ENCODE measurements around the gene TRAF3IP1.
"Not testable (repeated sequence)": the region's sequence is repeated elsewhere in the genome, so short reads cannot be mapped to it uniquely, and the experiment has no call there.

Gene TRAF3IP1

DNA sequence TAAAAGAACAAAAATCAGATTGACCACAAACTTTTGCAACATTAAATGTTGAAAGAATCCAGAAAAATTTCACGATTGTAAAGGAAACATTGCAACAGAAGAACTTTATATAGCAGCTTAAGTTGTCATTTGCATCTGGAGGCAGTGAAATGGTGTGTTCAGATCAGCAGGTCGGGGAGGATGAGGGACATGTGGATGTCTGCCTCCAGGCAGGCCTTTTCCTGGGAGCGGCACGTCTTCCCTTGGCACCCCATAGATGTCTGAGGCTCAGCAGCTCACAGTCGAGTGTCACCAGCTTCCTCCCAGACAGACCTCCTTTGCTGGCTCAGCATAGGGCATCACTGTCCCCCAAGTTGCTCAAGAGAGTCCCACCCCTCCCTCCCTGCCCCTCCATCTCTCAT lies 62.1 kb downstream of the TRAF3IP1 start:
- DNase-seq, result no peak

DNA sequence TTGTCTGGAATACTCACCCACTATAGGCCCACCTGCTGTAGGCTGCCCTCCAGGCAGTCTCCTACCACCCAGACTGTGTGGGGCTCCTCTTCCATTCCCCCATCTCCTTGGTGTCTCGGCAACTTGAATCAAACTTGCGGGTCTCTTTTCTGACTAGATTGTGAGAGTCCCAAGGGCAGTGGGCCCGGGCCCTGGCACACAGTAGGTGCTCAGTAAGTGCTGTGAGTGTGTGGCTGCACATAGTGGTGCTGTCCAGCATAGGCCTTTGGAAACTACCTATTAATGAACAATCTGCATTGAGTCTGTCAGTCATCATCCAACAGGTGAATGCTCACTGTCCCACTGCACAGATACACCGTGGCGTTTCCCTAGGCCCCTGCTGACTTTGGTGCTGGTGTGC lies 62.8 kb downstream of the TRAF3IP1 start:
- no peak for DNase-seq

DNA sequence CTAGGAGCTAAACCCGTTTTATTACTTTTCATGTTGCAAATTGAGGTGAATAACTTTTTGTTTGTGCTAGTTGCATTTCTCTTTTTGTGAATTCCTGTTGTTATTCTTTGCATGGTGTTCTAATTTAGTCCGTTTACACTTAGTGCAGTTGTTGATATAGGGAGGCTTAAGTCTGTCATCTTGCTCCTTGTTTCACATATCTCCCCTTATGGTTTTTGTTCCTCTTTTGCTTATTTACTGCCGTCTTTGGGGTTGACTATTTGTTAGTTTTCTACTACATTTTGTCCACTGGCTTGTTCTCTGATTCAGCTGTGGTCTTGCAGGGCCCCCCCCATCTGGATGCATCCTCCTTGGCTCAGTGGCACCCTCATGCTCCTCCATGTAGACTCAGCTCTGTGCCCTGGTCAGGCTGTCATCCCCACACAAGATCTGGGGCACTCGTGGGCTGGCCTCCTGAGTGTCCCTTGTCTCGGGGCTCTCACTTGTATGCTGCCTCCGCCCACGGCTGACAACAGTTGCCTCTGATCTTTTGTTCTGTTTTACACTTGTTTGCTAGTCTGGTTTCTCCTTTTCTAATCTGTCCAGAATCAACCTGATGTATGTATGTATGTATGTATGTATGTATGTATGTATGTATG lies 63.5 kb downstream of the TRAF3IP1 start:
- no peak for DNase-seq

DNA sequence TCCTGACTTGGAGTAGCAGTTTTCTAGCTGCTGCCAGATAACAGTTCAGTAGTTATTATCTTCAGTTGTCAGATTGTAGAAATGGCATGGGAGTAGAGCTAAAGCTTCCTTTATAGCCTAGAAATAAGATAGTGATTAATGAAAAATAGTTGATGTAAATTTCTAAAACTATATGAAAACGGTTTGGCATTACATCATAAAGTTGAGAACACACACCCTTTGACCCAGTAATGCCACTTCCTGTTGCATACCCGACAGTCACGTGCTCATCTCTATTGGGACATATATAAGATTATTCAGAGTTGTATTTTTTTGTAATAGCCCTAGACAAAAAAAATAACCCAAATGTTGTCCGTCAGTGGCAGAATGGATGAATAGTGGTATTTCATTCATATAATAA lies 67.0 kb downstream of the TRAF3IP1 start:
- DNase-seq, result no peak

DNA sequence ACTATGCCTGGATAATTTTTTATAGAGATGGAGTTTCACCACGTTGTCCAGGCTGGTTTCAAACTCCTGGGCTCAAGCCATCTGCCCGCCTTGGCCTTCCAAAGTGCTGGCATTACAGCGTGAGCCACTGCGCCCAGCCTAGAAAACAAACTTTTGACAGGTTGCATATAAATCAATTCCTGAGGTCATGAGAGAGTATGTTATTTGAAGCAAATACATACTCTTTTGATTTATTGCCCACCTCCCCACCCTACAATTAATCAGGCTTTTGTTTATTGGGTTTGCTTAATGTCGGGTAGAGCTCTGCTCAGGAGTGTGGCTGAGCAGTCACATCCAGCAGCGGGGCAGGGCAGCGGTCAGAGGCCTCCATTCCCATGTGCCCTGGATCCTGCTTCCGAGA lies 68.5 kb downstream of the TRAF3IP1 start:
- no peak for DNase-seq

DNA sequence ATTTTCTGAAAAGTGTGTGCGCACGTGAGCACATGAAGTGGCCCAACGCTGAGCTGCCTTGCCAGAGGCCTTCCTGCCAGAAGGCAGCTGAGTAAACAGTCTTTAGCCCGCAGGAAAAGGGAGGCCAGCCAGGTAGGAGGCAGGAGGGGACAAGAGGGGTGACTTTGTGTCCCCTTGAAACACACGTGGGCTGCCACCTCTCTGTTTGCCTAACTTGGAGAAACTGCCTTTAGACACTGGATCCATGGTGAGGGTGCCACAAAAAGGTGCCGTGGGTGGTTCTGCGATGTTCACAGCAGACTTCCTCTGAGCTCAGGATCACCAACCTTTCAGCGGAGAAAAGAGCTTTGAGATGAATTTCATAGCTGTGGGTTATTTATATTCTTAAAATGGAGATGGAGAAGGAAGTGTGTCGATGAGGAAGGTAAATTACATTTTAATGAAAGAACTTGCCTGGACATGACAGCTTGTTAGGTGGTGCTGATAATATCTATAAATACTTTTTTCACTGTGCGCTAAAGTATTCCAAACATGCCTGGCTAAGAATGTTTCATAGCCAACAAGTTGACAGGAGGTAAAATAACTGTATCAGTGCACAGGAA lies 69.8 kb downstream of the TRAF3IP1 start:
- DNase-seq, result no peak

DNA sequence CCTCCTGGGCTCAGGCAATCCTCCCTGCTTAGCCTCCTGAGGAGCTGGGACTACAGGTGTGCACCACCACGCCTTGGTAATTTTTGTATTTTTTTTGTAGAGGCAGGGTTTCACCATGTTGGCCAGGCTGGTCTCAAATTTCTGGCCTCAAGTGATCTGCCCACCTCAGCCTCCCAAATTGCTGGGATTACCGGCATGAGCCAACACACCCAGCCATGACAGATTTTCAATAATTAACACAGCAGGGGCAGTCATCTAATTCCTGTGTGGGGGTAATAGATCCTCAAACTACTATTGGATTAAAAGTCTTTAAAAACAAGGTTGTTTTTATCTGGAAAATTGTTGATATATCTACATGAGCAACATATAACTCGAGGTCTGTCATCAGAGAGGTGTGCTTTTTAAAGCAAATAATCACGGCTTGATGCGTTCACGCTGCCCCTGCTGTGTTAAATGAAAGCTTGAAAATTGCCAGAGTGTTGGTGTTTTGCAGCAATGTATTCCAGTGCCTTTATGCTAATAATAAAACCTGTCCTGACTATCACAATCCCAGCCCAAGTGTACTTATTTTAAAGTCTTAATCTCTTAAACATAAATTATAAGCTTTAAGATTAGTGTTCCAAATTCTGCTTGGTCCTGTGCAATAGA lies 70.8 kb downstream of the TRAF3IP1 start:
- no peak for DNase-seq

DNA sequence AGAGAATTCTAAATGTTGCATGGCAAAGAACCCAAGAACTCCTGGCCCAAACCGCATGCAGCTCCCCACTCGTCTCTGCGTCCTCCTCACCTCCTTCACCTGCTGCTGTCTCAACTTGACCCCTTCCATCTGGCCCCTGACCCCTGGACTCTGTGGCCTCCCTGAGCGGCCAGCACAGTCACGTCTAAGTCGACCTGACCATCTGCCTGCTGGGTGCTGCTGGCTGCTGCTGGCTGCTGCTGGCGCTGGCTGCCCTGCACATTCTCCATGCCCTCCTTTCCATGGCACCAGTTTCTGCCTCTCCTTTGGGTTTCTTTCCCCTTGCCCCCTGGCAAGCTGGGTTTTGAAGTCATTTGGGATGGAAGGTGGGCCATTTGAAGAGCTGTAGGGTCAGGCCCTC lies 76.3 kb downstream of the TRAF3IP1 start:
- DNase-seq, result no peak

DNA sequence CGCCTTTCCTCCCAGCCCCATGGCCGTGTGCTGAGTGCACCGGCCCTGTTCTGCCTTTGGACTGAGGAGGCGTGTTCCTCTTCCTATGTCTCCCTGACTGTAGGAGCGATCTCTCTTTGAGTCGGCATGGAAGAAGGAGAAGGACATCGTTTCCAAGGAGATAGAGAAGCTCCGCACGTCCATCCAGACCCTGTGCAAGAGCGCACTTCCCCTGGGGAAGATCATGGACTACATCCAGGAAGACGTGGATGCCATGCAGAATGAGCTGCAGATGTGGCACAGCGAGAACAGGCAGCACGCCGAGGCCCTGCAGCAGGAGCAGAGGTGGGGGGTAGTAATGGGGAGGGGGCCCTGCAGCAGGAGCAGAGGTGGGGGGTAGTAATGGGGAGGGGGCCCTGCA lies 77.0 kb downstream of the TRAF3IP1 start:
- no peak for DNase-seq

DNA sequence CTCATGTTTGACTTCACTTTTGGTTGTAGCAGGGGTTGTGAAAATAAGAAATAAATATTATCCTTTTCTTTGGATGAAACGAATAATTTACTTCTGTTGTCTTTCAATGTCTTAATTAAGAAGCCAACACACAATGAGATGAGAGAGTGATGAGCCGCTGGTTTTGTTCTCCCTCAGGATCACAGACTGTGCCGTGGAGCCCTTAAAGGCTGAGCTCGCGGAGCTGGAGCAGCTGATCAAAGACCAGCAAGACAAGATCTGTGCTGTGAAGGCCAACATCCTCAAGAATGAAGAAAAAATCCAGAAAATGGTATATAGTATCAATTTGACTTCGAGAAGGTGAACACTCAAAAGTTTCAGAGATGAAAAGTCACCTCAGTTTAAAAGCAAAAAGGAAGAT lies 78.3 kb downstream of the TRAF3IP1 start:
- DNase-seq, result no peak

DNA sequence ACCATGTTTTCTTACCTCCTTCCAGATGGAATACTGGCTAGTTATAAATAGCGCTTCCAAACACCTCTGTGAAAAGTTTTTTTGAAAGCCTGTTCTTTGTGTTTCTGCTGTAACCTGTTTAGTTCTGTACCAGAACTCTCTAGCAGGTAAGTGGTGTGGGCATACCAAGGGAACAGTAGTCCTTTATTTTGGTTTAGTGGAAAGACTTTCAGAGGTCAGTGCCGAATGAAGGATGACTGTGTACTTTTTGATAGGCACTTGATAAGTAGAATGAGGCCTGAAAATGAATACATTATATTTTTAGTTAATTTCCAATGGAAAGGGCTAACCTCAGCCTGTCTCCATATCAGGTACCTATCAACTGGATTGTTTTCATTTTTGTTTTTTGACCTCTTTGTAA lies 78.8 kb downstream of the TRAF3IP1 start:
- no peak for DNase-seq

DNA sequence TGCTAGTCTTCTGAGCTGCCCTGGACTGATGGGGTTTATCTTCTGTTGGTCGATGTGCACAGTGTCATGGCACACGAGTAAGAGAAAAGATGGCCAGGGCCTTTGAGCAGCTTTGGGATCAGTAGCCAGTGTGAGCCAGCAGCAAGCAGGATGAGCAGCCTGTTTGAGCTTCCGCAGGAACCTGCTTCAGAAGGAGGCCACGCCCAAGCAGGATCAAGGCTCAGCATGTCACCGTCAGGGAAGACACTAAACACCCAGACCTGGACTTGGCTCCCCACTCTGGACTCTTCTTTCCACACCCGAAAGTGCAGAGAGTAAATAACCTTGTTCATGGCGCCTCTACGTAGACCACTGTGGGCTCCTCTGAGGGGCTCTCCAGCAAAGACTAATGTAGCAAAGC lies 81.2 kb downstream of the TRAF3IP1 start:
- no peak for DNase-seq

DNA sequence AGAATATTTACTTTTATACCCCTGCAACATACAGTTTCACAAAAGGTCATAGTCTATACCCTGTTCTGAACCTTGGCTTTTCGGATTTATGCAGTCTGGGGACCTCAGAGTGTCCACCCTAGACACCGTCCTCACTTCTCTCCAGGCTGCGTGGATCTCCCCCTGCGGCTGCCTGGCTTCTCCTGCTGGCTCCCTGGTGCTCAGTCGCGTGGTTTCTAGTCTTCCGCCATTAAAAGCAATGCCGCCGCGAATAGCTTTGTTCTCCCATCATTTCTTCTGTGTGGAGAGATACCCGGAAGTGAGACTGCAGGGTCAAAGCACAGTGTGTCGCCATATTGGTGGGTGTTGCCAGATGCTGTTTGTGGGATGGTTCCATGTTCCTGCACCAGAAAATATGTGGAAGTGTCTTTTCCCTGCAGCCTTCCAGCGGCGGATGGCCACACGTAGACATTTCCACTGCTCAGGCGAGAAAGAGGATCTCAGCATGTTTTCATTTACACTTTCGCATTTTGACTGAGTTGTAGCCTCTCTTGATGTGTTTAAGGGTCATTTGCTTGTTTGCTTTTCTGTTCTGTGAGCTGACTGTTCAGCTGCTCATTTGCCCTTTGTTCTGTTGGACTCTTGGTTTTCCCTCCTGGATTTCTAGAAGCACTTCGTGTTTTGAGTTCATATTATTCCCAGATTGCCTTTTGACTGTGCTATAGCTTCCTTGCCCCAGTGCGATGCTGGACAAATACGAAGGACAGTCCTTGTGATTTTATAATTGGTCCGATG lies 83.5 kb downstream of the TRAF3IP1 start:
- no peak for DNase-seq

DNA sequence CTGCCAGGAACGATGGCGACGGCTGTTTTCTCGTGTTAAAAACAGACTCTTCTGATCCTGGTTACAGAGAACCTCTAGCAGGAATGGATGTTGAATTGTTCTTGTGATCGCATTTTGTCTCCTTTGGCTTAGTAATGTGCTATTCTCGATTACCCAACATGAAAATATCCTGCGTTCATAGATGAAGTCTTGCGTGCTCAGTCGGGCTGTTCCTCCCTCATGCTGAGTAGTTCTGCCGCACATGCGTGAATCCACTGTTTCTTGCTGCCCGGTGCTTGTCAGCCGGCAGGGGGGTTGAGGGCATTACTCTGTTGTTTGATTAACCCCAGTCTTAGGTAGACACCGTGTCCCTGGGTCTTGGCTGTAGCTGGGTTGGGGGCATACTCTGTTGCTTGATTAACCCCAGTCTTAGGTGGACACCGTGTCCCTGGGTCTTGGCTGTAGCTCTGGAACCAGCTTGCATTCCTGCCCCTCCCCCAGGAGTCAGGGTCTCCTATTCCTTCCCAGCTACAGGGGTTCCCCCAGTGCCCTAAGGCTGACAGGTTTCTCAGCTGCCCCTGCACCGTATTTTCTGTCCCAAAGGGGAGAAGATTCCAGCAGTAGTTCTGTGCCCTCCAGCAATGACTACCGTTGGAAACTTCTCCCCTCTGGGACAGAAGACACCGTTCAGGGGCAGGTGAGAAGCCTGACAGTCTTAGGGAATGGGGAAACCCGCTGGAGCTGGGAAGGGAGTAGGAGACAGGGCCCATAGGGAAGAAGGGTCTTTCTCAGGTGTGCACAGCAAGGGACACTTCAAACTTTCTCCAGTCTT lies 84.3 kb downstream of the TRAF3IP1 start:
- DNase-seq, result no peak

DNA sequence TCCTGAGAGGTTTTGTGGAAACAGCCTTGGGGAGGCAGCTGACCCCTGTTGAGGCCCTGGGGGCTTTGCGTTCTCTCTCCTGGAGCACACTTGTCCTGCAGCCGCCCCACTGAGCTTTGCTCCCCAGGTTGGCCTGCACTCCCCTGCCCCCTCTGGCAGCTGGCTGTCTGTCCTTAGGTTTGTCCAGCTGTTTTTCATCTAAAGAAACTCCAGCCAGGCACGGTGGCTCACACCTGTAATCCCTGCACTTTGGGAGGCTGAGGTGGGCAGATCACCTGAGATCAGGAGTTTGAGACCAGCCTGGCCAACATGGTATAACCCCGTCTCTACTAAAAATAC lies 84.9 kb downstream of the TRAF3IP1 start:
- not testable (repeated sequence) for DNase-seq

DNA sequence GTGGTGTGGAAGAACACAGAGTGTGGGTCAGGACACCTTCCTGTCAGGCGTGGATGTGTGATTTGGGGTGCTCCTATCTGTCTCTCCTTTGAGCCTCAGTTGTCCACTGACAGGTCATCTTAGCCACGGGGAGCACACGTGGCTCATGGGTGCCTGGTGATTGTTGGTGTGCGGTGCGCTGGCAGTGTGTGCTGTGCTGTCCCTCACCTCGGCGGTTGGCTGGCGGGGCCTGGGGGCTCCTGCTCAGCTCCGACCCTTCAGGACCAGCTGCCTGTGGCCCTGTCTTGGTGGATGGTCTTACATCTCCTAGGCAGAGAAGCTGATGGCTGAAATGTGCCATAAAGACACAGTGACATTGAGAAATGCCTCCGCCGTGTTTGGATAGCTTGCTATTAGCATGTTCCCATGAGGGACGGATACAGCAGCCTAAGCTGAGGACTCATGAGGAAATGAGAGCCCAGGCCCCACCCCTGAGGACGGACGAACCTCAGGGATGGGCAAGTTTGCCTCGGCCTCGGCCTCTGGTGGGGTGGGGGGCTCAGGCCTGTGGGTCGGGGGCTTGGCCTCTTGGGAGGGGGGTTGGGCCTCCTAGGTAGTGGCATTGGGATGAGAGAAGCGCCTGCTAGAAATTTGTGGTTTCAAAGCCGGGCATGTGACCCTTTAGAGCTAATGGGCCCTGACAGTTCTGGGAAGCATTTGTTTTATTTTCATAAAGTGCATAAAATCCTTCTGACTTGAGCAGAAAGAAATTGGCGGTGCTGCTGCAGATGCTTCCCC lies 86.1 kb downstream of the TRAF3IP1 start:
- DNase-seq, result no peak

DNA sequence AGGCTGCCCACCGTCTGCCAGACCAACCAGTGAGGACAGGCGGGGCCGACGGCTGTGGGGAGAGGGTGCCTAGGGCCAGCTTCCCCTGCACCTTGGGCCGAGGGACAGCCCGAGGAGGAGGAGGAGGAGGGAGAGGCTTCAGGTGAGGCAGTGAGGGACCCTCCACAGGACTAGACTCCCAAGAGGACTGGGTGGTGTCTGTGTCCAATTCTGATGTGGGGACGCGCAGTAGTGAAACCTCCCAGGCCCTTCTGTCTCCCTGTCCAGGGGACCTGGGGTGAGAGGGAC lies 86.6 kb downstream of the TRAF3IP1 start:
- no peak for DNase-seq

DNA sequence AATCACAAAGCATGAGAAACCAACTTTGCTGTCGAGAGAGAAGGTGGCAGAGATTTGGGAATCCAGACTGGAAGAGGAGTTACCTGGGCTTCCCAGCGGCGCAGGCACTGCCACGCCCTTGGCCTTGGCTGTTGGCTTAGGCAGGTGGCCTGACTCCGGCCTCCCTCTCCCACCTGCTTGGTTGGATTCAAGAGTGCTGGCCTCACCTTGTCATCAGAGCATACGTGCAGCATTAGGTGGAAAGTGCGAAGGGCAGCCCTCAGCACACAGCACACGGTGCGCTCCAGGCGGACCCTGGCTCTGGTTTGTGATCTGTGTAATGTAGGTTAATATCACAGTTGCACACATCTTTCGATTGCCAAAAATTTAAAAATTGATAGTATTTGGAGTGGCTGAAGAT lies 87.2 kb downstream of the TRAF3IP1 start:
- DNase-seq, result no peak

DNA sequence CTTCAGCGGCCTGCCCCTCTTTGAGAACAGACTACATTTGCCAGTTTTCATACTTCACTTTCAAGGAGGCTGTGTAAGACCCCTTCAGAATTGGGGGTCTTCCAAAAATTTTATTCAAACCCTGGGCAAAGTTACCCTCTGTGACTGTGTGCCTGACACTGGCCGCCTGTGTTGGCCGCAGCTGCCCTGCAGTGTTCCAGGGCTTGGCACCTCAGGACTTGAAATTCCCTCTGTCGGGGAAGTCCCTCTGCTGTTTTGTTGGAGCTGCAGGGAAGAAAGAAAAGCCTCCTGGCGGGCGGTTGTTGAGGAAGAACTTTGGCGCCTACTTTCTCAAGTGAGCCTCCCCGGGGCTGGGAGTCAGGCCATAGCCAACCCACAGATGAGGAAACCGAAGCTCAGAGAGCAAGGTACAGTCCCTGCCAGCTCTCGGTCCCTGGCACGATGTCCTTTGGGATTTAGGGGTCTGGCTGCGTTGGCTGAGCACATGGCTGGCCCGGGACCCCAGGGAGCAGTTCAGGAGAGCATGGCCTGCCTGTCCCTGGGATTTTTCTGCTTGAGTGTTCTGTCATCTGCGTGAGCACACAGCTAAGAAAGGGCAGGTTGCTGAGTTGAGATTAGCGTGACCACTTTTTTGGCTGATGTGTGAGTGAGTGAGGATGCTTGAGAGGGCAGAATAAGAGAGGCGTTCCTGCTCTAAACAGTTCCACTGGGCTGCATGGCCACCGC lies 88.5 kb downstream of the TRAF3IP1 start:
- no peak for DNase-seq

DNA sequence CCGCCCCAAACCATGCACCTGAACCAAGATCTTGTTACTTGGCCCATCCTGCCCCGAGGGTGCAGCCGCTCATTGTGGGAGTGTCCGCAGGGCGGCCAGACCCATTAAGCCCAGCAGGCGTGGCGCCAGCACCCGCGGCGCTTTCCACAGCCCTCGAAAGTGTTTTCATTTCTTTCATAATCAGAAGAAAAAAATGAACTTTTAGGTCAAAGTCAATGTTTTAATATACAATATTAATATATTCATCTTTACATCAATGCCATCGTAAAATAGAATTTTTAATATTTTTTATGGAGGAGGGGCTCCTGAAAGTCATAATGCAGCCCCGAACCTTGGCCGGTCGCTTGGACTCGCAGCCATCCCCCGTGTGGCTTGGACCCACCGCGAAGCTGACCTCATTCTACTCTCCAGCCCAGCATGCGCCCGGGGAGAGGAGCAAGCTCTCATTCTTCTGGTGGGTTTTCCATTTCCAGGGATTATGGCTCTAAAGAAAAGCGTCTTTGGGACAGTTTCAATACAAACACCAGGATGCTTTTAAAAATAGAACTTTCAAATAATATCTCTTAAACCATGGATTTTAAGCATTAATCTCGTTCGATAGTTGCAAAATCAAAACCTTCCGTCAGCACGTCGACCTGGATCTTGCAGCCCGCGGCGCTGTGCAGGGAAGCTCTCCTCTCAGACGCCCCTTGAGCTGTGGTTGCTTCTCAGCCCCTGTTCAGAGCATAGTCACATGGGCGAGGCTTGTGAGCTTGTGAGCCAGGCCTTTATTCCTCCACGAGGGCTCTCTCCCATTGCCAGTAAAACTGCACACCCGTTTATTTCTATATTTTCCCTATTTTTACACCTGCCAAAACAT lies 89.3 kb downstream of the TRAF3IP1 start:
- no peak for DNase-seq
